ENCODE results near the gene ALDH1B1.
A peak's percentile ranks its signal among the peaks of the same experiment; 100 is the strongest.

The ALDH1B1 gene

GRCh38 chr9:38392235-38393127 is at the start of gene ALDH1B1:
ALDH1B1 (plus strand) TSS chr9:38392702; CDS start chr9:38395749, 3,047 bp downstream.
- Mint-ChIP-seq H3K27ac (peak within 1 kb of the TSS; percentile 23 to 30 (median 29)), H3K27me3 (ENCODE audit: low read depth) (peaks cover 8% of the 10 kb centered on the region), H3K4me3 (peak within 1 kb of the TSS; percentile 87 to 93 (median 92)), H3K9me3 (peaks cover 2% of the 10 kb centered on the region), H3K4me1 (peaks cover 64% of the 10 kb centered on the region), H3K36me3 (ENCODE audit: low read depth) (peaks cover 25% of the 10 kb centered on the region)
- no peak for TF ChIP-seq CTCF (IDR thresholded peaks at IDR 0.05; ENCODE audit: unreplicated experiment in 3 of 3)

GRCh38 chr9:38343037-38343436 is 49.5 kb upstream of the ALDH1B1 start:
- peaks cover 12% of the 10 kb centered on the region for H3K27me3 Mint-ChIP-seq (ENCODE audit: low read depth)

GRCh38 chr9:38343552-38343951 is 49.0 kb upstream of the ALDH1B1 start:
- Mint-ChIP-seq H3K4me1 (peaks cover 53% of the 10 kb centered on the region), H3K4me3 (no peak overlapping the region), H3K36me3 (ENCODE audit: low read depth) (no peaks in the 10 kb centered on the region), H3K9me3 (peaks cover 15% of the 10 kb centered on the region), H3K27ac (no peak overlapping the region), H3K27me3 (ENCODE audit: low read depth) (peaks cover 12% of the 10 kb centered on the region)
- TF ChIP-seq CTCF (IDR thresholded peaks at IDR 0.05; ENCODE audit: unreplicated experiment in 3 of 3): no peak

More at GRCh38 chr9:38343037-38343436, 49.5 kb upstream of the ALDH1B1 start:
- no peak for TF ChIP-seq CTCF (IDR thresholded peaks at IDR 0.05; ENCODE audit: unreplicated experiment in 3 of 3)
- peaks cover 52% of the 10 kb centered on the region for H3K4me1 Mint-ChIP-seq
- peaks cover 15% of the 10 kb centered on the region for H3K9me3 Mint-ChIP-seq
- no peak overlapping the region for H3K27ac Mint-ChIP-seq
- H3K36me3 Mint-ChIP-seq (ENCODE audit: low read depth): no peaks in the 10 kb centered on the region
- H3K4me3 Mint-ChIP-seq: no peak overlapping the region

GRCh38 chr9:38344566-38345324 is 47.8 kb upstream of the ALDH1B1 start:
- Mint-ChIP-seq H3K9me3 (peaks cover 17% of the 10 kb centered on the region), H3K27me3 (ENCODE audit: low read depth) (peaks cover 12% of the 10 kb centered on the region), H3K27ac (peak overlapping the region; percentile 30 to 62 (median 48)), H3K4me3 (no peak overlapping the region), H3K36me3 (ENCODE audit: low read depth) (no peaks in the 10 kb centered on the region), H3K4me1 (peaks cover 43% of the 10 kb centered on the region)
- TF ChIP-seq CTCF (IDR thresholded peaks at IDR 0.05; ENCODE audit: unreplicated experiment in 3 of 3): no peak

- H3K27ac Mint-ChIP-seq: peak overlapping the region in 1 of 3 experiments; percentile 48
- H3K27me3 Mint-ChIP-seq (ENCODE audit: low read depth): peaks cover 8% of the 10 kb centered on the region
Measured at GRCh38 chr9:38345851-38346755, 46.4 kb upstream of the ALDH1B1 start.

More at GRCh38 chr9:38345851-38346755, 46.4 kb upstream of the ALDH1B1 start:
- Mint-ChIP-seq H3K4me1 (peaks cover 37% of the 10 kb centered on the region), H3K4me3 (no peak overlapping the region), H3K9me3 (peaks cover 15% of the 10 kb centered on the region), H3K36me3 (ENCODE audit: low read depth) (no peaks in the 10 kb centered on the region)
- TF ChIP-seq CTCF (IDR thresholded peaks at IDR 0.05; ENCODE audit: unreplicated experiment in 3 of 3): no peak

Data from nephron (organoid).